Stimulated activated CD4-positive, alpha-beta T cell treated with anti-CD3 and anti-CD28 coated beads, TNF-alpha, amount 100 ng/mL, for 1 hour (primary cell): ENCODE data around the gene DACT3.
A peak's percentile ranks its signal among the peaks of the same experiment; 100 is the strongest.
"Not testable (repeated sequence)": the region's sequence is repeated elsewhere in the genome, so short reads cannot be mapped to it uniquely, and the experiment has no call there.

Source experiments
- DNase-seq, 3 donors: peaks; one replicate each; pipeline ENCODE4 v3.0.0-alpha.2; 2020; ENCODE audit warnings: low read depth in 3 of 3, low spot score in 1 of 3

The DACT3 gene

DNA sequence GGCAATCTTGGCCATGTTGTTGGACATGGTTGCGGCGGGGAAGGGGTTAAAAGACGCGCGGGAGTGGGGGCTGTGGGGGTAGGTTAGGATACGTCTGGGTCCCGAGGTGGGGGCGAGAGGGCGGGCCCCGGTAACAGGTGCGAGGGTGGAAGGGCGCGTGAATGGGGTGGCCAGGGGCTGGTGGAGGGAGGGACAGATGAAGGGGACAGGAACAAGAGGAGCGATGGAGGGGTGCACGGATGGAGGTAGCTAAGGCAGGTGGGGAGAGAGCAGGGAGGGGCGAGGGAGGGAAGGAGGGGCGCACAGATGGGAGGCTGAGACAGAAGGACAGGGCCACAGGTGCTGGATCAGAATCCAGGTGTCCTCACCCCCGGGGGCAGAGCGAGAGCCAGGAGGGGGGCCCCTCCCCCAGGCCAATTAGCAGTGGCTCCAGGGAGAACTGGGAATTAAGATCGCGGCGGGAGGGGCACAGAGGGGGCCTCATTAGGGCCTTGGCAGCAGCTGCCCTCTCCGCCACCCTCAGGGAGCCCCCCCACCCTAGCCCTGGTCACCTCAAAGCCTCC is 26.2 kb downstream of the DACT3 start:
- no peak for DNase-seq

- DNase-seq = peak; percentile 89 to 95 (median 92)
These were observed 26.8 kb downstream of the DACT3 start for GRCh38 chr19:46634045-46634655.

GRCh38 chr19:46633130-46633529 is 27.9 kb downstream of the DACT3 start:
- no peak for DNase-seq

- DNase-seq = no peak
These were observed 29.5 kb downstream of the DACT3 start for GRCh38 chr19:46631481-46631880.

- DNase-seq = no peak
These were observed 30.3 kb downstream of the DACT3 start for GRCh38 chr19:46630586-46631205.

GRCh38 chr19:46629546-46630025 is 31.4 kb downstream of the DACT3 start:
- DNase-seq = no peak

GRCh38 chr19:46628970-46629369 is 32.0 kb downstream of the DACT3 start:
- DNase-seq = not testable (repeated sequence)

- no peak for DNase-seq
These were observed 34.5 kb downstream of the DACT3 start for GRCh38 chr19:46626446-46626845.

- DNase-seq = no peak
These were observed 35.3 kb downstream of the DACT3 start for GRCh38 chr19:46625731-46626130.

- no peak for DNase-seq
These were observed 35.9 kb downstream of the DACT3 start, which contains the start of gene PTGIR for GRCh38 chr19:46624958-46625661. Gene PTGIR, minus strand, starts transcription at chr19:46625089. Its CDS starts 864 bp downstream, at chr19:46624225.

DNA sequence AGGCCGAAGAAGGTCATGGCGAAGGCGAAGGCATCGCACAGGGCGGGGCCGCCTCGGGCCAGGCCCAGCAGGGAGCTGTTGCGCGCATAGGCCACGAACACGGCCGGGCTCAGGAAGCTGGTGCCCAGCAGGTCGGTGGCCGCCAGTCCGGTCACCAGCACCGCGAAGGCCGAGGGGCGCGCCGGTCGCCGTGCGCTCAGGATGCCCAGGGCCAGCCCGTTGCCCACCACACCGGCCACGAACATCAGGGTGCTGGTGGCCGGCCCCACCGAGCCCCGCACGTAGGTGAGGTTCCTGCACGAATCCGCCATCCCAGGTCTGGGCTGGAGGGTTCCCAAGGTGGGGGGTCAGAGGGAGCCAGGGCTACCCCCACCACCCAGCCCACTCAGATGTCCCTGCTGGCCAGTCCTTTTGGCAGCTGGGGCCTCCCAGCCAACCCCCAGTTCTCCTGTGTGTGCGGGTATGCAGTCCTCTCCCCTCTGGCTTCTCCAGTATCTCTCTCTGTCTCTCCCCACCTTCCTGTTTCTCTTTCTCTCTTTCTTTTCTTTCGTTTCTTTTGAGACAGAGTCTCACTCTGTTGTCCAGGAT is 37.0 kb downstream of the DACT3 start:
- DNase-seq = no peak

- no peak for DNase-seq
These were observed 38.9 kb downstream of the DACT3 start for GRCh38 chr19:46622118-46622446.

DNA sequence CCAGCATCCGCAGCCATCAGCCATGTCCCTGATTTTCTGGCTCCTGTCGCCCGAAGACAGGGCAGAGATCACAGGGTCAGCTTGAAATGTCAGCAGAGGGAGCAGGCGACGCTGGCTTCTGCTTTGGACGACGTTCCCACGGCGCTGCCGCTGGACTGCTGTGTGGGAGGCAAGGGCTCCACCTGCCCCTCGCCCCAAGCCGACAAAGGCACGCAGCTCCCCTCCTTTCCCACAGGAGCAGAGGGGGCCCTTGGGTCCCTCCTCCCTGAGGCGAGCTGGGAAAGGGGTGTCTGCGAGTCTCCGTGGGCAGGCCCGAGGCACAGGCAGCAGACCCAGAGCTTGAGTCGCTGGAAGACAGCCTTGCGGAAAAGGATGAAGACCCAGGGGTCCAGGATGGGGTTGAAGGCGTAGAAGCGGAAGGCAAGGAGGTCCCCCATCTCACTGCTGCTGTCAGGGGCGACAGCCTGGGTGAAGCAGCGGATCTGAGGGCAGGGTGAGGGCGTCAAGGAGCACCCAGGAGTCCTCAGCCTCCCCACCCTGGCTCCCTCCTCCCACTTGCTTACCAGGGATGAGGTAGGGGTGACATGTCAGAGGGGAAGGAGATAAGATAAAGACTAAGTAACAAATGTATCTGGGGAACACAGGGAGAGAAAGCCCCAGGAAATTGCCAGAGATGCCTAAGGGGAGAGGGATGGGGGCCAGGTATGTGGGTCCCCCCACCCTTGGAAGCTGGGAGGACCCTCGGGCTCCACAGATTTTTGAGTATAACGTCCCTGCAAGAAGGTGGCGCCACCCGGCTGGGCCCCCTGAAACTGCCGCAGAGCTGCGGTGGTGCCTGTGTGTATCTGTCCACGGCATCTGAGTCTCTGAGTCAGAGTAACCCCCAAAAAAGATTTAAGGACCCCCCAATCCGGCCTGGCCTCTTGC is 39.5 kb downstream of the DACT3 start:
- no peak for DNase-seq

- no peak for DNase-seq
These were observed 40.3 kb downstream of the DACT3 start for GRCh38 chr19:46620716-46621115.

- no peak for DNase-seq
These were observed 40.7 kb downstream of the DACT3 start for GRCh38 chr19:46620267-46620666.

DNA sequence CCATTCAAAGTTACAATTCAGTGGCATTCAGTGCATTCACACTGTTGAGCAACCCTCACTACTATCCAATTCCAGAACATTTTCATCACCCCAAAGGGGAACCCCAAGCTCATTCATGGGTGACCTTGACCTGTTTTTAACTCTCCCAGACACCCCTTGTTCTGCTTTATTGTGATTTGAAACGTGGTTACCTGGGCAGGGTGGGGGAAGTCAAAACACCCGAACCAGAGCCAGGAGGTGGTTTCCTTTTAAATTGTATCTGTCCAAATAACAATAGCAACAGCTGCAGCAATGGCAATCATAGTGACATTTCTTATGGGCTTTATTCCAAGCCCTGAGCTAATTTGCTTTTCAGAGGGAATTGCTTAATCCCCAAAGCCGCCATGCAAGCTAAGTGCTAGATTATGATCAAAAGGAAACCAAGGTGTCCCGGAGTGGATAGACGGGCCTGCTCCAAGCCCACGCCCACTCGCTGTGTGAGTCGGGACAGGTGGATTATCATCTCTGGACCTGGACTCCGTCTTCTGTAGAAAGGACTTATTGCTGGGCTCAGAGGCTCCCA is 42.2 kb downstream of the DACT3 start:
- no peak for DNase-seq

- DNase-seq = no peak
These were observed 43.4 kb downstream of the DACT3 start for GRCh38 chr19:46617601-46618000.

GRCh38 chr19:46616631-46617322 is 44.2 kb downstream of the DACT3 start:
- no peak for DNase-seq

GRCh38 chr19:46615966-46616365 is 45.0 kb downstream of the DACT3 start:
- DNase-seq = no peak
